Measurements from ENCODE around the gene NR3C2.
"Not testable (repeated sequence)": the region's sequence is repeated elsewhere in the genome, so short reads cannot be mapped to it uniquely, and the experiment has no call there.

NR3C2 gene

DNA sequence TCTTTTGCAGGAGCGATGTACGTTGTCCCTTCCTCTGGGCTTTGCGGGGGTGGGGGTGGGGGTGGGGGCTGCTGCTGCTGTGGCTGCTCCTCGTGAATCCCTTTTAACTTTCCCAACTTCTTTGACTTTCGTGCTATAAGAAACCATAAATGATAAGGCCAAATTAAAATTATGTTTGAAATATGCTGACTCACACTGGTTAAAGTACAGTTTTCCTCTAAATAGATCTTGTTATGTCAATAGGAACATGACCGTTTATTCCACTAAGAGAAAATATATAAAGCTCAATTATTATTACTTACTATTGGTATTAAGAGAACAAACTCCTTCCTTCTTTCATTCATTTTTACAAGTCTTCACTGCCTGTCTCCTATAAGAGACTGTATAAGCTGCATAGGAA lies 287.4 kb downstream of the NR3C2 start:
- DNase-seq = no peak

- no peak for DNase-seq
Observed at GRCh38 chr4:148152868-148153625, 289.2 kb downstream of the NR3C2 start.

DNA sequence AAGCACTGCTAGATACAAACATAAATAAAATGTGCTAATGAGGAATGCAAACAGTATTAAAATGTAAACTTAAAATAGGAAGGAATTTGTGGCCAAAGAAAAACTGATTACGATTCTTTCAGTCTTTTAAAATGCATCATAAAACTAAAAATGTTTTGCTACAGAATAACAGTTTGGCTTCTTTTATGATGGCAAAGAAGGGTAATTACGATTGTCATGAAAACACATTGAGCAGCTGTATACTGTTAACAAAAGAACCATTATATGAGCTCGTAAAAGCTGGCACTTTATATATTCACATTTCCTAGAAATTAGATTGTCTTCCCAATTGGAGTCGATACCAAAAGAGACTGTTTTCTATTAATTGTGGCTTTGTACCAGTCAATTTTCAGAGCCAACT lies 290.4 kb downstream of the NR3C2 start:
- no peak for DNase-seq

DNA sequence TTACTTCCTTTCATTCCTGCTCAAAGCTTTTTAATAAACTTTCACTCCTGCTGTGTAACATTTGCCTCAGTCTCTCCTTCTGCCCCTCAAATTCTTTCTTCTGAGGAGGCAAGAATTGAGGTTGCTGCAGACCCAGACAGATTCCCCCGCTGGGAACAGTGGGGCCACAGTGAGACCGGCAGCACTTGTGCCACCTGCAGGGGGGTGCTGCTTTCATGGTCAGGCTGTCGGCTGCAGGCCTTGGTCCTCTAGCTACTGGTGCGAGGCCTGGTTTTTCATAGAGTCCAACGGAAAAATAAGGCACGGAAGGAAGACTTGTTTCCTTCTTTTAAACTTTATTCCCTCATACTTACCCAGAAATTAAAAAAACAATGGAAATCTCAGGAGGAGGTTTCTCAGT lies 296.7 kb downstream of the NR3C2 start:
- no peak for DNase-seq

DNA sequence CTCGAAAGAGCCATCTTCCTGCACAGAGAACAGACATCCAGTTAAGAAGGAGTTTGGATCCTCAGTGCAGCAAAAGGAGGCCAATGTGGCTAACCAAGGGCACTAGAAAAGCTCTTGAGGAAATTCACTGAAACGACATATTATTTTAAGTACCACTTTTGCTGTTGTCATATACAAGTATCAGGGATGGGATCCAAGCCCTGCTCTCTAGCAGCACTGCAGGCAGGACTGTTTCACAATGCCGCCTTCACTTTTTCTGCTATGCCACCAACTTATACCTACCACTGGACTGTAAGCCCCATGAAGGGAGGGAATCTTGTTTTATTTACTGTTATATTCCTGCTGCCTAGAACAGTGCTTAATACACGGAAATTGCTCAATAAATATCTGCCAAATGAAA lies 299.0 kb downstream of the NR3C2 start:
- no peak for DNase-seq

DNA sequence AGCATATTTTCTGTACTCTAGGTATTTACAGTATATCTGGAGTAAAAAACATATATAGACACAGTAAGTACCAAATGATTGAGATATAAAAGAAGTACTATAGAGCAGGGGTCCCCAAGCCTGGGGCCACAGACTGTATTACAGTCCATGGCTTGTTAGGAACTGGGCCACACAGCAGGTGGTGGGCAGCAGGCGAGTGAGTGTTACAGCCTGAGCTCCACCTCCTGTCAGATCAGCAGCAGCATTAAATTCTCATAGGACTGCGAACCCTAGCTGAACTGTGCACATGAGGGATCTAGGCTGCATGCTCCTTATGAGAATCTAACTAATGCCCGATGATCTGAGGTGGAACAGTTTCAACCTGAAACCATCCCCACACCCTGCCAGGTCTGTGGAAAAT lies 300.7 kb downstream of the NR3C2 start:
- no peak for DNase-seq

DNA sequence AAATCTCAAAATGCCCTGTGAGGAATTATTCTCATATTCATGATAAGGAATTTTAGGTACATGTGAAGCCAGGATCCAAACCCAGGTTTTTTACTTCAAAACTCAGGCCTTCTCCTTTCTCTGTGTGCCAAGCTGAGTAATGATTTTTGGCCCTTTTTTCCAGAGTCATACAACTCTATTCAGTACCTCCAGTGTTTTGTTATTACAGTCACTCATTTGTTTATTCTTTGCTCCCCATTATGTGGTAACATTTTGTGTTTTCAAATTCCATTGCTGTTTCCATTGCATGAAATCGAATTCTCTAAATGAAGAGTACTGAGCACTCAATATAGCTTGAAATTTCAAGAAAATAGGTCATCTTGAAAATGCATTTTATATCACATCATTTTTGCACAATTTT lies 315.4 kb downstream of the NR3C2 start:
- no peak for DNase-seq

- no peak for DNase-seq
Observed at GRCh38 chr4:148124512-148124911, 317.7 kb downstream of the NR3C2 start.

DNA sequence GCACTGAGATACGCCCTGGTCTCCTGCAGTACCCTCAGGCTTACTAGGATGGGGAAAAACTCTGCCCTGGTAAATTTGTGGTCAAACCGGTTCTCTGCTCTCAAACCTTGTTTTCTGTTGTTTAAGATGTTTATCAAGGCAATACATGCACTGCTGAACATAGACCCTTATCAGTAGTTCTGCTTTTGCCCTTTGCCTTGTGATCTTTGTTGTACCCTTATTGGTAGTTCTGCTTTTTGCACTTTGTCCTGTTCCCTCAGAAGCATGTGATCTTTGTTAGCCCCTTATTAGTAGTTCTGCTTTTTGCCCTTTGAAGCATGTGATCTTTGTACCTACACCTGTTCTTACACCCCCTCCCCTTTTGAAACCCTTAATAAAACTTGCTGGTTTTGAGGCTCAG lies 319.1 kb downstream of the NR3C2 start:
- DNase-seq = not testable (repeated sequence)

- no peak for DNase-seq
Observed at GRCh38 chr4:148120216-148120615, 322.0 kb downstream of the NR3C2 start.

DNA sequence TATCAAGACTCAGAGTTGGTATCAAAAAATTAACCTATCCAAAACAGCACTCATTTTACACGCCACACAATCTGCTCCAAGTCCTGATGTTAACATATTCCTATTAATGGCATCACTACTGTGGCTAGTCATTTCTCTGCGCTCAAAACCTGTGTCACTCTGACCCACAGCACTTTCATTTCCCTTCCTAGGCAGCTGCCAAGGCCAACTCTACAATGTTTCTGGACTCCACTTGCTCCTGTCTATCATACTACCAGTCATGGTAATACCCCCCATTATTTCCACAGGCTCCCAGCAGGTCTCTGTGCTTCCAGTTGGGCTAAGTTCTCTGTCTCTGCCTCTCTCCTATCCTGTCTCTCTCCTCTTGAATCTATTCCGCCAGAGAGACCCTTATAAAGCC lies 323.6 kb downstream of the NR3C2 start:
- DNase-seq = no peak

DNA sequence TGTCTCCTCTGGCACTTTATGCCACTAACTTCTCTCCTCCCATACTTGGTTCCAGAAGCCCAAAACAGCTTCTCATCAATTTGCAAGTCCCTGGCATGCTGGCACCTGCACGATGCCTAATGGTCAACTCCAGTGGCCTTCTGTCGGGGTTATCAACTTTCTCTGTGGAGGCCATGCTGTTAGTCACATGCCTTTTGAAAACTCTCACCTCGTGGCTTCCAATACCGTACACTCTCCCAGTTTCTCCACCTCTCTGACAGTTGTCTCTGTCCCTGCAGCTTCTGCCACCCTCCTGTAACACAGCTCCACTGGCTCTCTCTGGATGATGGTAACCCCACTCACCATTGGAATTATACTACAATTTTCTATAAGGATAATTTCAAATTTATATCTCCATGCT lies 324.0 kb downstream of the NR3C2 start:
- no peak for DNase-seq

GRCh38 chr4:148116969-148117368 lies 325.2 kb downstream of the NR3C2 start:
- DNase-seq = no peak

- peak; percentile 96 for DNase-seq
Observed at GRCh38 chr4:148116264-148116663, 325.9 kb downstream of the NR3C2 start.

- no peak for DNase-seq
Observed at GRCh38 chr4:148114436-148114835, 327.8 kb downstream of the NR3C2 start.

- DNase-seq = peak; percentile 68
Observed at GRCh38 chr4:148112231-148112982, 329.8 kb downstream of the NR3C2 start.

- DNase-seq = no peak
Observed at GRCh38 chr4:148110169-148110568, 332.0 kb downstream of the NR3C2 start.

DNA sequence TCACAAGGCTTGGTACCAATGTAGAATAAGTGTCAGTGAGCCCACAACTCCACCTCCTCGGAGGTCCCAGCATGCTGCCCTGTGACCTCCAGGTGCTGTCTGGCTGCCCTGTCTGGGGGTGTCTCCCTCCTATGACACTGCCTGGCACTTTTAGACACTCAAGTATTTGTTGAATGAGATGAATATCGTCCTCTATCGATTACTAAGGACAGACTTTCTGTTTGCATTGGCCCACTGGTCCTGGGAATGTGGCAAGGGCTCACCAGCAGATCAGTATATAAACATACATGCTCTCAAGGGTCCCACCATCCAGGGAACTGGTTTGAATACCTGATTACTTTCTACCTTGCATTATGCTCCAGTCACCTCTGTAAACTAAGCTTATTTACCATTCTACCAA lies 333.0 kb downstream of the NR3C2 start:
- DNase-seq = no peak

GRCh38 chr4:148108766-148109165 lies 333.4 kb downstream of the NR3C2 start:
- no peak for DNase-seq

GRCh38 chr4:148103597-148104355 lies 338.4 kb downstream of the NR3C2 start:
- DNase-seq = no peak

GRCh38 chr4:148101790-148102189 lies 340.4 kb downstream of the NR3C2 start:
- DNase-seq = no peak

DNA sequence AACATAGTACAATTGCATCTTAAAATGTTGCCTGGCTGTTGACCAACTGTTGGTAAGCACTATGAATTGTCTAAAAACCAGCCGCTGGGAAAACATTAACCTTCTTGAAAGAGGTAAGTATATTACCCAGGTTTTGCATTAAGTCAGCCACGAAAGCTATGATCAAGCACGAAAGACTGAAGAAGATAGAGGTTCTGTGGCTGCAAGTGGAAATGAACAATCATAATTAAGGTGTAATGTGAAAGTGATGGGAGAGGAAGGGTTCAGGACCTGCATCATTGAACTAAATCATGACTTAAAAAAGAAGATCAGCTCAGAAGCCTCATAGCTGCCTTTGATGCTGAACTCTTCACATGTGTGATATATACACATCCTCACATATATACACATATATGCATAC lies 341.0 kb downstream of the NR3C2 start:
- DNase-seq = no peak

DNA sequence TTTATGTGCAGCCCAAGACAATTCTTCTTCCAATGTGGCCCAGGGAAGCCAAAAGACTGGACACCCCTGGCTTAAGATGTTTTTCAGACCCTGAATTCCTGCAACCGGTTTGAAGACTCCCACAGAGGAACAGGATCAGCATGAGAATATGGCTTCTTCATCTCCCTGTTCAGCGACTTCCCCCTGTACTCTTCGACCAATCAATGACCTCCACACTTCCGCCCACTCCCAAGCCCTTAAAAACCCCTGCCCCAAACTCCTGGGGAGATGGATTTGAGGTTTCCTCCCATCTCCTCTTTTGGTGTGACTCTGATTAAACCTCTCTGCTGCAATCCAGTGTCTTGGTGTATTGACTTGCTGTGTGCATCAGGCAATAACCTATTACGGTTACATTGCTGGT lies 344.4 kb downstream of the NR3C2 start:
- no peak for DNase-seq

Data from fibroblast of skin of scalp (primary cell).